ENCODE data around the gene WAS. TPM values are rescaled to one million over a fixed set of nuclear protein-coding genes. Genes with fewer than 3 reads are reported as not detected.
"Not testable (repeated sequence)": the region's sequence is repeated elsewhere in the genome, so short reads cannot be mapped to it uniquely, and the experiment has no call there.

WAS gene
- 10 to 100 TPM; 88.9 to 93.0 TPM for total RNA-seq

- H3K9me3 Mint-ChIP-seq: no peaks in the 10 kb centered on the region
- ATAC-seq (peak; percentile 84 to 88), DNase-seq (ENCODE audit: low spot score in 2 of 2) (peak; percentile 28 to 67)
- H3K27ac Mint-ChIP-seq: peak within 1 kb of the TSS; percentile 97
- H3K36me3 Mint-ChIP-seq: peaks cover 34 to 37% of the 10 kb centered on the region in 2 donors
These were observed at the start of gene WAS for GRCh38 chrX:48683411-48683982. TSS of gene WAS (plus strand) at chrX:48683799. CDS start at chrX:48683854, 55 bp downstream.

GRCh38 chrX:48636301-48636700 lies 47.3 kb upstream of the WAS start:
- no peak for DNase-seq (ENCODE audit: low spot score in 2 of 2)
- ATAC-seq: peak in 1 of 2 donors; percentile 61
- no peaks in the 10 kb centered on the region for H3K36me3 Mint-ChIP-seq
- H3K27ac Mint-ChIP-seq: peak overlapping the region in 1 of 2 donors; percentile 25
- no peaks in the 10 kb centered on the region for H3K9me3 Mint-ChIP-seq

- ATAC-seq: no peak
These were observed 46.8 kb upstream of the WAS start for GRCh38 chrX:48636776-48637175.

GRCh38 chrX:48645669-48646068 lies 37.9 kb upstream of the WAS start:
- Mint-ChIP-seq H3K36me3 (no peaks in the 10 kb centered on the region), H3K27ac (no peak overlapping the region), H3K9me3 (no peaks in the 10 kb centered on the region)
- ATAC-seq (no peak), DNase-seq (ENCODE audit: low spot score in 2 of 2) (no peak)

More at GRCh38 chrX:48636776-48637175, 46.8 kb upstream of the WAS start:
- H3K36me3 Mint-ChIP-seq: no peaks in the 10 kb centered on the region
- H3K27ac Mint-ChIP-seq: no peak overlapping the region
- no peaks in the 10 kb centered on the region for H3K9me3 Mint-ChIP-seq
- no peak for DNase-seq (ENCODE audit: low spot score in 2 of 2)

- peak; percentile 63 to 73 for ATAC-seq
- no peaks in the 10 kb centered on the region for H3K36me3 Mint-ChIP-seq
- DNase-seq (ENCODE audit: low spot score in 2 of 2): no peak
- H3K27ac Mint-ChIP-seq: no peak overlapping the region
- H3K9me3 Mint-ChIP-seq: no peaks in the 10 kb centered on the region
These were observed 35.3 kb upstream of the WAS start for GRCh38 chrX:48648336-48648751.

GRCh38 chrX:48649102-48649501 lies 34.5 kb upstream of the WAS start:
- Mint-ChIP-seq H3K27ac (no peak overlapping the region), H3K9me3 (no peaks in the 10 kb centered on the region), H3K36me3 (no peaks in the 10 kb centered on the region)
- ATAC-seq: no peak
- no peak for DNase-seq (ENCODE audit: low spot score in 2 of 2)

GRCh38 chrX:48652055-48652579 lies 31.5 kb upstream of the WAS start:
- not testable (repeated sequence) for DNase-seq (ENCODE audit: low spot score in 2 of 2); H3K36me3 Mint-ChIP-seq; H3K9me3 Mint-ChIP-seq
- ATAC-seq: peak; percentile 52 to 79
- peak overlapping the region in 1 of 2 donors; percentile 14 for H3K27ac Mint-ChIP-seq

GRCh38 chrX:48654746-48655145 lies 28.9 kb upstream of the WAS start:
- not testable (repeated sequence) for H3K27ac Mint-ChIP-seq; DNase-seq (ENCODE audit: low spot score in 2 of 2); H3K36me3 Mint-ChIP-seq; ATAC-seq; H3K9me3 Mint-ChIP-seq

GRCh38 chrX:48659686-48660085 lies 23.9 kb upstream of the WAS start:
- not testable (repeated sequence) for DNase-seq (ENCODE audit: low spot score in 2 of 2); H3K27ac Mint-ChIP-seq; ATAC-seq; H3K9me3 Mint-ChIP-seq; H3K36me3 Mint-ChIP-seq

- no peaks in the 10 kb centered on the region for H3K36me3 Mint-ChIP-seq
- ATAC-seq (peak; percentile 40 to 52), DNase-seq (ENCODE audit: low spot score in 2 of 2) (no peak)
- H3K9me3 Mint-ChIP-seq: no peaks in the 10 kb centered on the region
- no peak overlapping the region for H3K27ac Mint-ChIP-seq
These were observed 20.4 kb upstream of the WAS start for GRCh38 chrX:48663241-48663640.

- no peak for DNase-seq (ENCODE audit: low spot score in 2 of 2)
- peak in 1 of 2 donors; percentile 41 for ATAC-seq
- H3K9me3 Mint-ChIP-seq: no peaks in the 10 kb centered on the region
- H3K36me3 Mint-ChIP-seq: no peaks in the 10 kb centered on the region
- no peak overlapping the region for H3K27ac Mint-ChIP-seq
These were observed 19.4 kb upstream of the WAS start for GRCh38 chrX:48664156-48664555.

GRCh38 chrX:48665991-48666390 lies 17.6 kb upstream of the WAS start:
- DNase-seq (ENCODE audit: low spot score in 2 of 2): no peak
- H3K27ac Mint-ChIP-seq: no peak overlapping the region
- ATAC-seq: no peak
- no peaks in the 10 kb centered on the region for H3K9me3 Mint-ChIP-seq
- no peaks in the 10 kb centered on the region for H3K36me3 Mint-ChIP-seq

- H3K36me3 Mint-ChIP-seq: no peaks in the 10 kb centered on the region
- no peak for ATAC-seq
- no peak overlapping the region for H3K27ac Mint-ChIP-seq
- DNase-seq (ENCODE audit: low spot score in 2 of 2): no peak
- no peaks in the 10 kb centered on the region for H3K9me3 Mint-ChIP-seq
These were observed 16.9 kb upstream of the WAS start for GRCh38 chrX:48666649-48667048.

- Mint-ChIP-seq H3K9me3 (no peaks in the 10 kb centered on the region), H3K36me3 (no peaks in the 10 kb centered on the region), H3K27ac (no peak overlapping the region)
- DNase-seq (ENCODE audit: low spot score in 2 of 2) (no peak), ATAC-seq (no peak)
These were observed 16.1 kb upstream of the WAS start for GRCh38 chrX:48667509-48667908.

GRCh38 chrX:48668187-48668586 lies 15.4 kb upstream of the WAS start:
- not testable (repeated sequence) for H3K36me3 Mint-ChIP-seq

GRCh38 chrX:48676106-48676892 lies 7.3 kb upstream of the WAS start:
- peak overlapping the region; percentile 91 to 96 for H3K27ac Mint-ChIP-seq
- peak; percentile 90 to 95 for ATAC-seq
- no peaks in the 10 kb centered on the region for H3K9me3 Mint-ChIP-seq

More at GRCh38 chrX:48668187-48668586, 15.4 kb upstream of the WAS start:
- not testable (repeated sequence) for ATAC-seq; H3K9me3 Mint-ChIP-seq; DNase-seq (ENCODE audit: low spot score in 2 of 2); H3K27ac Mint-ChIP-seq

GRCh38 chrX:48676893-48677270 lies 6.7 kb upstream of the WAS start:
- DNase-seq (ENCODE audit: low spot score in 2 of 2): peak in 1 of 2 donors; percentile 54
- H3K36me3 Mint-ChIP-seq: peaks cover 8 to 20% of the 10 kb centered on the region in 2 donors
- peak; percentile 9 to 13 for ATAC-seq
- peak overlapping the region; percentile 90 to 96 for H3K27ac Mint-ChIP-seq
- no peaks in the 10 kb centered on the region for H3K9me3 Mint-ChIP-seq

More at GRCh38 chrX:48676106-48676892, 7.3 kb upstream of the WAS start:
- H3K36me3 Mint-ChIP-seq: peaks cover 8 to 20% of the 10 kb centered on the region in 2 donors
- peak; percentile 84 to 94 for DNase-seq (ENCODE audit: low spot score in 2 of 2)

Measured in activated naive CD4-positive, alpha-beta T cell treated with anti-CD3 and anti-CD28 coated beads, Interleukin-2, amount 50 U/mL, for 72 hours (primary cell).